ENCODE results near the gene FARS2. TPM values are rescaled to one million over a fixed set of nuclear protein-coding genes. Genes with fewer than 3 reads are reported as not detected.

Gene FARS2
- total and polyA plus RNA-seq, 2 of the 13 experiments (the other 11 are each of a cell fraction or from before 2014, with no cell fraction given): 15.4 to 26.0 TPM

DNA sequence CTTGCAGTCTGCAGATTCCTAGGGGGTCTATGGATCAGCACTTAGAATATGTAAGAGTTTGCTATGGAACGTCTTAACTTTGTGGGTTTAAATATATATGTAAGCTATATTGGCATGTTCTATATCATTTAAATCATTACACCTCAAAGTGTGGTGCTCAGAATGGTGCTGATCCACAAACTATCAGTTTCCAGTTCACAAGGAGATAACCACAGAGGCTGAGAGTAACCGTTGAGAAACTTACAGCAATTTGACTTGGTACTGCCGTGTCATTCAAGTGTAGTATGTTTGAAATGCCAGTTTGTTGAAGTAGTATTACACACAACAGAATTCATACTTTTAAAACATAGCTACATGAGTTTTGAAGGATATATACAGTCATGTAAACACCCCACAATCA, 279.7 kb downstream of the FARS2 start:
- ATAC-seq: no peak
- CTCF ChIA-PET (ENCODE audit: low intra/inter-chr PET ratio, low total read pairs): no interaction called here
- Histone ChIP-seq H4K20me1 (ENCODE audit: insufficient read depth, low read length) (no peaks in the 10 kb centered on the region), H3K9me3 (ENCODE audit: low read length) (no peaks in the 10 kb centered on the region), H3K27me3 (ENCODE audit: control insufficient read depth in 1 of 2, insufficient read depth in 2 of 2, low read length in 2 of 2) (no peaks in the 10 kb centered on the region), H3K27ac (ENCODE audit: extremely low read length, insufficient read depth, low read length) (no peak overlapping the region), H3K4me1 (ENCODE audit: insufficient read depth, low read length) (no peaks in the 10 kb centered on the region), H3K9ac (ENCODE audit: insufficient read depth, low read depth, low read length) (no peak overlapping the region), H3K36me3 (replicated peaks in 1 of 2; ENCODE audit: control insufficient read depth in 1 of 2, insufficient read depth in 2 of 2, low read length in 2 of 2) (no peaks in the 10 kb centered on the region; a peak in 1 of 5 replicates), H3K4me3 (replicated peaks in 1 of 3; ENCODE audit: insufficient read depth in 1 of 3, low read depth in 2 of 3, low read length in 3 of 3) (no peak overlapping the region), H3K4me2 (ENCODE audit: low read depth, low read length) (no peak overlapping the region), H3K79me2 (ENCODE audit: insufficient read depth, low read length) (no peaks in the 10 kb centered on the region), H2AFZ (ENCODE audit: low read length) (no peak overlapping the region)
- no TSS peak for BruUV-seq (replicated peaks)
- TF ChIP-seq, protein P1, sequence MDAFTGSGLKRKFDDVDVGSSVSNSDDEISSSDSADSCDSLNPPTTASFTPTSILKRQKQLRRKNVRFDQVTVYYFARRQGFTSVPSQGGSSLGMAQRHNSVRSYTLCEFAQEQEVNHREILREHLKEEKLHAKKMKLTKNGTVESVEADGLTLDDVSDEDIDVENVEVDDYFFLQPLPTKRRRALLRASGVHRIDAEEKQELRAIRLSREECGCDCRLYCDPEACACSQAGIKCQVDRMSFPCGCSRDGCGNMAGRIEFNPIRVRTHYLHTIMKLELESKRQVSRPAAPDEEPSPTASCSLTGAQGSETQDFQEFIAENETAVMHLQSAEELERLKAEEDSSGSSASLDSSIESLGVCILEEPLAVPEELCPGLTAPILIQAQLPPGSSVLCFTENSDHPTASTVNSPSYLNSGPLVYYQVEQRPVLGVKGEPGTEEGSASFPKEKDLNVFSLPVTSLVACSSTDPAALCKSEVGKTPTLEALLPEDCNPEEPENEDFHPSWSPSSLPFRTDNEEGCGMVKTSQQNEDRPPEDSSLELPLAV (CRISPR knock-in tag; conservative IDR thresholded peaks at IDR 0.05; ENCODE audit: low read depth): no peak
- TF ChIP-seq NR3C1 (CRISPR knock-in tag; IDR thresholded peaks at IDR 0.05) (no peak), ZNF781 (CRISPR knock-in tag; IDR thresholded peaks at IDR 0.05; ENCODE audit: borderline replicate concordance, not compliant biosample characterization) (no peak), ZNF788 (CRISPR knock-in tag; IDR thresholded peaks at IDR 0.05; ENCODE audit: borderline replicate concordance) (no peak), SAFB2 (CRISPR knock-in tag; IDR thresholded peaks at IDR 0.05; ENCODE audit: borderline replicate concordance, low read depth) (no peak), ZNF292 (CRISPR knock-in tag; IDR thresholded peaks at IDR 0.05; ENCODE audit: borderline replicate concordance, low read depth) (no peak), ZFP1 (CRISPR knock-in tag; IDR thresholded peaks at IDR 0.05) (no peak), U2AF1 (optimal IDR thresholded peaks at IDR 0.05; ENCODE audit: low read depth, low read length) (no peak), KDM6A (CRISPR knock-in tag; IDR thresholded peaks at IDR 0.05; ENCODE audit: low read depth) (no peak), ZNF20 (CRISPR knock-in tag; IDR thresholded peaks at IDR 0.05) (no peak), ZNF180 (CRISPR knock-in tag; IDR thresholded peaks at IDR 0.05; ENCODE audit: borderline replicate concordance, low read depth) (no peak), ZSCAN9 (CRISPR knock-in tag; IDR thresholded peaks at IDR 0.05; ENCODE audit: borderline replicate concordance) (no peak), ZNF12 (CRISPR knock-in tag; IDR thresholded peaks at IDR 0.05) (no peak), ZNF674 (CRISPR knock-in tag; IDR thresholded peaks at IDR 0.05; ENCODE audit: low read depth) (no peak), RAD51 (IDR thresholded peaks at IDR 0.05; ENCODE audit: borderline replicate concordance) (no peak), ZNF747 (CRISPR knock-in tag; IDR thresholded peaks at IDR 0.05; ENCODE audit: borderline replicate concordance) (no peak), NFKB2 (CRISPR knock-in tag; IDR thresholded peaks at IDR 0.05; ENCODE audit: borderline replicate concordance) (no peak)
- TF ChIP-seq, protein P2, sequence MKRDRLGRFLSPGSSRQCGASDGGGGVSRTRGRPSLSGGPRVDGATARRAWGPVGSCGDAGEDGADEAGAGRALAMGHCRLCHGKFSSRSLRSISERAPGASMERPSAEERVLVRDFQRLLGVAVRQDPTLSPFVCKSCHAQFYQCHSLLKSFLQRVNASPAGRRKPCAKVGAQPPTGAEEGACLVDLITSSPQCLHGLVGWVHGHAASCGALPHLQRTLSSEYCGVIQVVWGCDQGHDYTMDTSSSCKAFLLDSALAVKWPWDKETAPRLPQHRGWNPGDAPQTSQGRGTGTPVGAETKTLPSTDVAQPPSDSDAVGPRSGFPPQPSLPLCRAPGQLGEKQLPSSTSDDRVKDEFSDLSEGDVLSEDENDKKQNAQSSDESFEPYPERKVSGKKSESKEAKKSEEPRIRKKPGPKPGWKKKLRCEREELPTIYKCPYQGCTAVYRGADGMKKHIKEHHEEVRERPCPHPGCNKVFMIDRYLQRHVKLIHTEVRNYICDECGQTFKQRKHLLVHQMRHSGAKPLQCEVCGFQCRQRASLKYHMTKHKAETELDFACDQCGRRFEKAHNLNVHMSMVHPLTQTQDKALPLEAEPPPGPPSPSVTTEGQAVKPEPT (CRISPR knock-in tag; IDR thresholded peaks at IDR 0.05; ENCODE audit: low read depth): no peak
- TF ChIP-seq, protein P3, sequence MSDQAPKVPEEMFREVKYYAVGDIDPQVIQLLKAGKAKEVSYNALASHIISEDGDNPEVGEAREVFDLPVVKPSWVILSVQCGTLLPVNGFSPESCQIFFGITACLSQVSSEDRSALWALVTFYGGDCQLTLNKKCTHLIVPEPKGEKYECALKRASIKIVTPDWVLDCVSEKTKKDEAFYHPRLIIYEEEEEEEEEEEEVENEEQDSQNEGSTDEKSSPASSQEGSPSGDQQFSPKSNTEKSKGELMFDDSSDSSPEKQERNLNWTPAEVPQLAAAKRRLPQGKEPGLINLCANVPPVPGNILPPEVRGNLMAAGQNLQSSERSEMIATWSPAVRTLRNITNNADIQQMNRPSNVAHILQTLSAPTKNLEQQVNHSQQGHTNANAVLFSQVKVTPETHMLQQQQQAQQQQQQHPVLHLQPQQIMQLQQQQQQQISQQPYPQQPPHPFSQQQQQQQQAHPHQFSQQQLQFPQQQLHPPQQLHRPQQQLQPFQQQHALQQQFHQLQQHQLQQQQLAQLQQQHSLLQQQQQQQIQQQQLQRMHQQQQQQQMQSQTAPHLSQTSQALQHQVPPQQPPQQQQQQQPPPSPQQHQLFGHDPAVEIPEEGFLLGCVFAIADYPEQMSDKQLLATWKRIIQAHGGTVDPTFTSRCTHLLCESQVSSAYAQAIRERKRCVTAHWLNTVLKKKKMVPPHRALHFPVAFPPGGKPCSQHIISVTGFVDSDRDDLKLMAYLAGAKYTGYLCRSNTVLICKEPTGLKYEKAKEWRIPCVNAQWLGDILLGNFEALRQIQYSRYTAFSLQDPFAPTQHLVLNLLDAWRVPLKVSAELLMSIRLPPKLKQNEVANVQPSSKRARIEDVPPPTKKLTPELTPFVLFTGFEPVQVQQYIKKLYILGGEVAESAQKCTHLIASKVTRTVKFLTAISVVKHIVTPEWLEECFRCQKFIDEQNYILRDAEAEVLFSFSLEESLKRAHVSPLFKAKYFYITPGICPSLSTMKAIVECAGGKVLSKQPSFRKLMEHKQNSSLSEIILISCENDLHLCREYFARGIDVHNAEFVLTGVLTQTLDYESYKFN (CRISPR knock-in tag; conservative IDR thresholded peaks at IDR 0.05): no peak
- no peak for DNase-seq (ENCODE audit: low spot score)
- in situ Hi-C loops (cut with HindIII; ENCODE audit: extremely low pct_ligation_motif_present, low pct_unique_long_range_greater_than_20kb) (no loop called here), intact Hi-C loops (cut with micrococcal nuclease; ENCODE audit: unreplicated experiment) (no loop called here)
- FAIRE-seq: no peak
- POLR2A ChIA-PET: no interaction called here
- WGBS (ENCODE audit: low lambda C conversion rate): 92% methylated on average over 3 of the region's 3 CpGs

Measured in HepG2 (cell line).